Lower leg skin (tissue), 4 donors: ENCODE data around the gene VASH1. TPM values are rescaled to one million over a fixed set of nuclear protein-coding genes. Genes with fewer than 3 reads are reported as not detected.
A peak's percentile ranks its signal among the peaks of the same experiment; 100 is the strongest.

Source experiments
- DNase-seq, 2 donors: peaks; one replicate each; pipeline ENCODE4 v3.0.0-alpha.2; 2019; ENCODE audit warnings: low spot score in 2 of 2
- H3K4me3 ChIP-seq: fragments of 200-600 bp; sonication (generic); 2 replicates; pipeline ENCODE4 v1.5.1; 2017; ENCODE audit warnings: mild to moderate bottlenecking, low read depth; ENCODE audit not compliant: poor library complexity, severe bottlenecking
- POLR2A ChIP-seq, 2 donors: fragments of 450-650 bp; IDR thresholded peaks; one replicate each; pipeline ENCODE4 v1.6.1; 2016 to 2017; ENCODE audit warnings: antibody characterized with exemption in 2 of 2, mild to moderate bottlenecking in 1 of 2, moderate library complexity in 1 of 2
- WGBS, 2 donors: methylation state at CpG; one replicate each; pipeline ENCODE4 v1.1.5; 2018; 5-methylcytosine and 5-hydroxymethylcytosine counted together
- intact Hi-C: fragments of 100-400 bp; cut with DNase I; formaldehyde crosslinking; loops from one replicate; pipeline ENCODE4 v1.15.0; 2023; ENCODE audit warnings: low total_unique reads
- total RNA-seq, 4 donors: library from RNA; depleted of rRNA; stranded (reverse); fragments of >200 nt; gene quantifications; one replicate each; pipeline ENCODE4 v1.1.0, GENCODE V29; 2016
- TF ChIP-seq, protein P1 (sequence below), 3 donors: fragments of 450-650 bp; IDR thresholded peaks; one replicate each; pipeline ENCODE4 v1.5.1; 2016; ENCODE audit warnings: antibody characterized with exemption in 3 of 3, mild to moderate bottlenecking in 3 of 3, moderate library complexity in 2 of 3

Gene VASH1
- total RNA-seq, 4 donors from 2014 or later: 0.86 to 6.9 (median 1.3) TPM

DNA sequence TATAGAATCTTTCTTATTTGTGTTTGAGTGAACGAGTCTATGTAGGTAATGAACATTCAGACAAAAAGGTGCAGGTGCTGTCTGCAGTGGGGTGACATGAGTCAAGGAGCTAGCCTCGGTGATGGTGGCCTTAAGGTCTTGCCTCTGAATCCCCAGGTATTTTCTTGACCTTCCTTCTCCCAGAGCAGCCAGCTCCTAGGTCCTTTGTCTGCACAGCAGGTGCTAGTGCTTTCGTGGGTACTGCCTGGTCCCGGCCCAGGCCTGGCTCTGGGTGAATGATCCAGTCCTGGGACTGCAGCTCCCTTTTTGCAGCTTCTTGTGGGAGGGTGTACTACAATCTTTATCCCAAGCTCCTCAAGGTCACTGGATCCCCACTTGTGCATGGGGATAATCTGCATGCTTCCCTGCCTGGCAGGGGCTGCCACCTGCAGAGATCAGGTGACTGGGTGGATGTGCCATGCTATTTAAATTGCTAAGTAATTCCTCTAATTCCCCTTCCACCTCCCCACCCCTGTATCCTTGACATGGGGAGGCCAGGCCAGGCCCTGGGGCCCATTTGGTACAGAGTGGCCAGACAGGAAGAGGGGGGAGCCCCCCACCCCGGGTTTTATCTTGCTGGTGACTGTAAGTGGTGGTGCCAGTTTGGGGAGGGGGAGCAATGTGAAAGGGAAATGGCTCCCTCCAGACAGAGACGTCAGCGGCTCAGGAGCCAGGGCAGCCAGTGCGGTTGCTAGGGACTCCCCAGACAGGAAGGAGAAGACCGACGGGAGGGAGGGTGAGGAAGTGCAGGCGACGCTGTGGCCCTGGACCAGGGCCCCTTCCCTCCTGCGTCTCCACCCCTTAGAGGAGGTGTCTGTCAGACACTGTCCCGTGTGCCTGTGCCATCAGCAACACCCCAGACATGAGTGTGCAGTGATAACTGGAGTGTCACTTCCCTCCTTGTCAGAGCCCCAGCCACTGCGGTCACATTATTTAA is 6.7 kb downstream of the VASH1 start:
- H3K4me3 ChIP-seq: no peak overlapping the region
- WGBS, 2 donors: 53 to 58% methylated on average over 15 of the region's 15 CpGs
- intact Hi-C loops: no loop called here
- no peak for TF ChIP-seq POLR2A (IDR thresholded peaks at IDR 0.05)
- TF ChIP-seq, protein P1, sequence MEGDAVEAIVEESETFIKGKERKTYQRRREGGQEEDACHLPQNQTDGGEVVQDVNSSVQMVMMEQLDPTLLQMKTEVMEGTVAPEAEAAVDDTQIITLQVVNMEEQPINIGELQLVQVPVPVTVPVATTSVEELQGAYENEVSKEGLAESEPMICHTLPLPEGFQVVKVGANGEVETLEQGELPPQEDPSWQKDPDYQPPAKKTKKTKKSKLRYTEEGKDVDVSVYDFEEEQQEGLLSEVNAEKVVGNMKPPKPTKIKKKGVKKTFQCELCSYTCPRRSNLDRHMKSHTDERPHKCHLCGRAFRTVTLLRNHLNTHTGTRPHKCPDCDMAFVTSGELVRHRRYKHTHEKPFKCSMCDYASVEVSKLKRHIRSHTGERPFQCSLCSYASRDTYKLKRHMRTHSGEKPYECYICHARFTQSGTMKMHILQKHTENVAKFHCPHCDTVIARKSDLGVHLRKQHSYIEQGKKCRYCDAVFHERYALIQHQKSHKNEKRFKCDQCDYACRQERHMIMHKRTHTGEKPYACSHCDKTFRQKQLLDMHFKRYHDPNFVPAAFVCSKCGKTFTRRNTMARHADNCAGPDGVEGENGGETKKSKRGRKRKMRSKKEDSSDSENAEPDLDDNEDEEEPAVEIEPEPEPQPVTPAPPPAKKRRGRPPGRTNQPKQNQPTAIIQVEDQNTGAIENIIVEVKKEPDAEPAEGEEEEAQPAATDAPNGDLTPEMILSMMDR (IDR thresholded peaks at IDR 0.05): no peak
- peak; percentile 22 to 80 for DNase-seq

DNA sequence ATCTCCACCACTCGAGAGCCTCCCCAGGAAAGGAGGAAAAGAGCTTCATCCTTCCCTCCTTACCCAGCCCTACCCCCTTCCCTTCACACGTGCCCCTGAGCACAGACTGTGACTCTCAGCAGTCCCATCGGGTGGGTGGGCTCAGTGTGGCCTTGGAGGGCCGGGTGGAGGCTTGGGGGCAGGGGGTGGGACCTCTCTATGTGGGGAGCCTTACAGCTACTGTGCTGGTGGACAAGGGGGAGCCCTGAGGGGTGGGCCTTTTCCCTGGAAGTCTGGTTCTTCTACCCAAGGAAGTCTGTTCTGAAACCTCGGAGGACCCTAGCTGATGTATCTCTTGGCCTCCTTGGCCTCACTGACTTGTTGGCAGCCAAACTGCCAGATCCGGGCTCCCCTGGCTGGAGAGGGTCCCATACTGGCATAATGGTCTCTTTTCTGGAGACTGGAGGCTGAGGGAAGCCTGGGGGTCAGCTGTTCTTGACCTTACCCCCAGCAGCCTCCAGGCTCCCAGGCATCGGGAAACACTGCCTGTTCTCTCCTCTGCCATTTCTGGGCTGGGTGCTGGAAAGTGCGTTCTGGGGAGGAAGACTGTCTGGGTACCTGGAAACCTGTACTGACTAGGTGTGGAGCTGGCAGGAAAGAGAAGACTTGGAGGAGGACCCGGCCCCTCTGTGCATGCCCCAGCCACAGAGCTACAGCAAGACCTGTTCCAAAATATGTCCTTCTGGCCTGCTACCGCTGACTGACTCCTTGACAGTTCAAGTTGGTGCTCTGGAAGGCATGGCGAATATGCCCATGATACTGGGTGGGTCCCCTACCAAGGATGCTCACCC is 7.6 kb downstream of the VASH1 start:
- WGBS, 2 donors: 68% methylated on average over 10 to 11 of the region's 11 CpGs
- no peak for TF ChIP-seq POLR2A (IDR thresholded peaks at IDR 0.05)
- TF ChIP-seq, protein P1 (IDR thresholded peaks at IDR 0.05): no peak
- DNase-seq: no peak
- no peak overlapping the region for H3K4me3 ChIP-seq
- intact Hi-C loops: no loop called here

DNA sequence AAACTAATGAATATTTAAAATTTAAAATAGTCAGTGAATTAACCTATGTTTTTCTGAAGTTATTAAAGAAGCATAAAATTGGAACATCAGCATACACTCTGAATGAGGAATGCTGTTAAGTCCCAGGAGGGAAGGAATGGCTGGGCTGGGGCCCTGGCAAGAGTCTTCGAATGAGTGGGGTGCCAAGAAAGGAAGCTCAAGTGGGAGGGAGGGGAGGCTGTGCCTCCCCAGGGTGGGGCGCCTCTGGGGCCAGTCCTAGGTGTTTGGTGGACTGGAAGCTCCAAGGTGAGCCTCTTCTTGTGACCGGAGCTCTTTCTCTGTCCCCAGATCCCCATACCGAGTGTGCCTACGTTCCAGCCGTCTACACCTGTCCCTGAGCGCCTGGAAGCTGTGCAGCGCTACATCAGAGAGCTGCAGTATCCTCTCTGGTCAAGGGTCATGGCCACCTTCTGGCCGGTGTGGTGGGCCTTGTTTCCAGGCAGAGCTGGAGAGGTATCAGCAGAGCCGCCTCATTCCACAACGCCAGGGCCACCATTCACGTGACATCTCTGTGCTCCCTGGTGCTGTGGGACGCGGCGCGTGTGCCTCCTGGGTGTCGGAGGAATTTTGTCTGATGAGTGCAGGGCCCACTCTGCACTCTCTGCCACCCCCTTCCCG is 8.5 kb downstream of the VASH1 start:
- no peak for DNase-seq
- intact Hi-C loops: no loop called here
- TF ChIP-seq, protein P1 (IDR thresholded peaks at IDR 0.05): no peak
- no peak for TF ChIP-seq POLR2A (IDR thresholded peaks at IDR 0.05)
- 86 to 95% methylated on average over 18 of the region's 18 CpGs for WGBS, 2 donors
- no peak overlapping the region for H3K4me3 ChIP-seq

DNA sequence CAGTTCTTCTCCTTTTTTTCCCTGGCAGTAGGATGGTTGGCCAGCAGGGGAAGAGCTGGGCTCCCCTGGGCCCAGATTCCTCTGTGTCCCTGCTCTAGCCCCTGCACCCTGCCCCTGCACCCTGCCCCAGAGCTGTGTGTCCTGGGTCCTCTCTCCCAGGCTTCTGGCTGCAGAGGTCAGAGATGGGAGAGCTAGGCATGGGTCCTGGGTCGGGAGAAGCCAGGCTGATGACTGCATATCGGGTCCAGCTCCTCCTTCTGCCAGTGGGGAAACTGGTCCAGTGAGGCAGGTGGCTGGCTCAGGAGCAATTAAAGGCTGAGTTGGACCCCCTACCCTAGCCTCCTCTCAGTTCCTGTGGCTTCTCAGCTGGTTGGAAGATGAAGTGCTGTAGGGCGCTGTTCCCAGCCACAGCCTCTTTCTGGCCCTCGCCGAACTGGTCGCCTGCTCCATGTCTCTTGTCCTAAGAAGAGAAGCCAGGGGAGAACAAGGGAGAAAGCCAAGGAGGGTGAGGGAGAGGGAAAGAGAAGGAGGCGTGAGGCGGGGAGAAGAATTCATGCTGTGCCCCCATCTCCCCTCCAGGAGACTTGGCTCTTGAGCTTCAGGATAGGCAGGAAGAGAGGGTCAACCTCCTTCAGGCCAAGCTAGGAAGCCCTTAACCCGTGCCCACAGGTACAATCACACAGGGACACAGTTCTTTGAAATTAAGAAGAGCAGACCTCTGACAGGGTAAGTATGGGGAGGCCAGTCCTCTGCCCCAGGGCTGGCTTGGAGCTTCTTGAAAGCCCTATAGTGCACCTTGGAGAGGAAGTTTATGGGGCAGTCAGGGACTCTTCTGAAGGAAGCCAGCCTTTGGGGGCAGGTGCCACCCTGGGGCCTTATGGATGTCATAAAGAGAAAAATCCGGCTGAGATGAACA is 9.5 kb downstream of the VASH1 start:
- no peak overlapping the region for H3K4me3 ChIP-seq
- TF ChIP-seq, protein P1 (IDR thresholded peaks at IDR 0.05): no peak
- no peak for TF ChIP-seq POLR2A (IDR thresholded peaks at IDR 0.05)
- intact Hi-C loops: no loop called here
- DNase-seq: peak; percentile 7 to 72
- WGBS, 2 donors: 77 to 81% methylated on average over 10 of the region's 10 CpGs
